Activated naive CD4-positive, alpha-beta T cell (primary cell): Measurements from ENCODE around the gene FNIP1.
A peak's percentile ranks its signal among the peaks of the same experiment; 100 is the strongest.
"Not testable (repeated sequence)": the region's sequence is repeated elsewhere in the genome, so short reads cannot be mapped to it uniquely, and the experiment has no call there.

Experiments
- DNase-seq, 4 experiments: peaks; one replicate each; lab custom pipeline; 2025; lab: John Stamatoyannopoulos, UW

FNIP1 gene

GRCh38 chr5:131684595-131684994 is 112.2 kb downstream of the FNIP1 start:
- no peak for DNase-seq

GRCh38 chr5:131684051-131684450 is 112.8 kb downstream of the FNIP1 start:
- no peak for DNase-seq

GRCh38 chr5:131682826-131683225 is 114.0 kb downstream of the FNIP1 start:
- no peak for DNase-seq

GRCh38 chr5:131682175-131682574 is 114.6 kb downstream of the FNIP1 start:
- DNase-seq, result no peak

- no peak for DNase-seq
Measured at GRCh38 chr5:131679911-131680310, 116.9 kb downstream of the FNIP1 start.

GRCh38 chr5:131678273-131678672 is 118.5 kb downstream of the FNIP1 start:
- DNase-seq, result not testable (repeated sequence)

GRCh38 chr5:131677115-131677514 is 119.7 kb downstream of the FNIP1 start:
- DNase-seq, result no peak

- DNase-seq, result no peak
Measured at GRCh38 chr5:131672776-131673175, 124.0 kb downstream of the FNIP1 start.

- no peak for DNase-seq
Measured at GRCh38 chr5:131671994-131672655, 124.7 kb downstream of the FNIP1 start.

- no peak for DNase-seq
Measured at GRCh38 chr5:131671409-131671808, 125.4 kb downstream of the FNIP1 start.

GRCh38 chr5:131664929-131665328 is 131.9 kb downstream of the FNIP1 start:
- DNase-seq, result no peak

GRCh38 chr5:131661933-131662332 is 134.9 kb downstream of the FNIP1 start:
- no peak for DNase-seq

- no peak for DNase-seq
Measured at GRCh38 chr5:131659841-131660240, 137.0 kb downstream of the FNIP1 start.

- no peak for DNase-seq
Measured at GRCh38 chr5:131659290-131659689, 137.5 kb downstream of the FNIP1 start.

- no peak for DNase-seq
Measured at GRCh38 chr5:131654776-131655175, 142.0 kb downstream of the FNIP1 start.

GRCh38 chr5:131654309-131654708 is 142.5 kb downstream of the FNIP1 start:
- DNase-seq, result no peak

- DNase-seq, result no peak
Measured at GRCh38 chr5:131649161-131649560, 147.7 kb downstream of the FNIP1 start.

GRCh38 chr5:131647048-131647769 is 149.6 kb downstream of the FNIP1 start:
- DNase-seq, result no peak

GRCh38 chr5:131644822-131645221 is 152.0 kb downstream of the FNIP1 start:
- no peak for DNase-seq

GRCh38 chr5:131644370-131644769 is 152.4 kb downstream of the FNIP1 start:
- DNase-seq, result no peak

GRCh38 chr5:131641494-131641893 is 155.3 kb downstream of the FNIP1 start:
- DNase-seq, result no peak

- peak in 3 of 4 experiments; percentile 9 to 46 (median 19) for DNase-seq
Measured at GRCh38 chr5:131640043-131640856, 156.6 kb downstream of the FNIP1 start.

GRCh38 chr5:131639148-131639547 is 157.7 kb downstream of the FNIP1 start:
- no peak for DNase-seq
